ENCODE results near the gene SNRPB.

SNRPB gene

DNA sequence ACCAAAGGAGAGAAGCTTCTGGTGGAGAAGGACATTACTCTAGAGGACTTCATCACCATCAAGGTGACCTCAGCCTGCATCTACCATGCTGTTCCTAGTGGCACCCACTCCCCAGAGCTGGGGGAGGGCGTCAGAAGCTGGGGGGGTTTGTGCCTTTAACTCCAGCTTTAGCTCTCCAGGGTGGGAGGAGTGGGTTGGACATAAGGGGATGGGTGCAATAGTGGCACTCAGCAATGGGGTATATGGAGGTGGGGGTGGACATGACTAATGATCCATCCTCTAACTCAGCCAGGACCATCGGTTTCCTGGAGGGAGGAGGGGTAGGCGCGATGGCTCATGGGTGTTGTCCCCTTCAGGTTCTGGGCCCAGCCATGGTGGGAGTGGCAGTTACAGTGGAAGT is 40.1 kb downstream of the SNRPB start:
- H3K27me3 ChIP-seq (ENCODE audit: low read depth): no peaks in the 10 kb centered on the region; the same call in 1 of the 2 replicates
- H3K36me3 ChIP-seq (replicated peaks): no peaks in the 10 kb centered on the region
- no peaks in the 10 kb centered on the region for H3K4me1 ChIP-seq
- no peak overlapping the region for H3K4me3 ChIP-seq
- no peak for DNase-seq (ENCODE audit: low spot score in 2 of 2)
- in situ Hi-C loops (cut with MboI; ENCODE audit: low sequenced_read_pairs): loop anchor here (25.0 kb wide), 1 partner anchor 218 kb away; no protein-coding TSS in a partner anchor
- no peaks in the 10 kb centered on the region for H3K9me3 ChIP-seq

DNA sequence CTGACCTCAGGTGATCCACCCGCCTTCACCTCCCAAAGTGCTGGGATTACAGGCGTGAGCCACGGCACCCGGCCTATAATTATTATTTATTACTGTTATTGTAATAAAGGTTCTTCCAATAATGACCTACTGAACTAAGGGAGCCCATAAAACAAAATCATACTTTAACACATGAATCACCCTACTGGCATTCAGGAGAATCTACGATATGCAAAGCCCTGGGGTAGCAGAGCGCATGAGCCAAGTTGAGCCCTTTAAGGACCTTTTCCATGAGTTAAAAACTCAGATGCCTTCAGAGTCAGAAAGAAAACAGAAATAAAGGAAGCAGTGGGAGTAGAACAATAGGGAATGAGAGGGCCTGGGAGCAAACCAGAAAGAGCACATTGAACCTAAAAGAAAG is 41.5 kb downstream of the SNRPB start:
- no peak for DNase-seq (ENCODE audit: low spot score in 2 of 2)
- Histone ChIP-seq H3K4me3 (no peak overlapping the region), H3K36me3 (replicated peaks) (no peaks in the 10 kb centered on the region), H3K9me3 (no peaks in the 10 kb centered on the region), H3K4me1 (no peaks in the 10 kb centered on the region), H3K27me3 (ENCODE audit: low read depth) (no peaks in the 10 kb centered on the region; the same call in 1 of the 2 replicates)
- in situ Hi-C loops (cut with MboI; ENCODE audit: low sequenced_read_pairs): loop anchor here (25.0 kb wide), 1 partner anchor 217 kb away; no protein-coding TSS in a partner anchor

DNA sequence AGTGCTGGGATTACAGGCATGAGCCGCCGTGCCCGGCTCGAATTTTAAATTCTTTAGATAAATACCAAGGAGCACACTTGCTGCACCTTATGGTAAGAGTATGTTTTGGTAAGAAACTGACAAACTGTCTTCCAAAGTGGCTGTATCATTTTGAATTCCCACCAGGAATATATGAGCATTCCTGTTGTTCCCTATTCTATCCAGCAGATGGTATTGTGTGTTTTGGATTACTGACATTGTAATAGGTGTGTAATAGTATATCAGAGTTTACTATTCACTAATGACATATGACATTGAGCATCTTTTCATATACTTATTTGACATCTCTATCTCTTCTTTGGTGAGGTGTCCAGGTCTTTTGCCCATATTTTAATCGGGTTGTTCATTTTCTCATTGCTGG is 49.3 kb downstream of the SNRPB start:
- H3K27me3 ChIP-seq (ENCODE audit: low read depth): no peaks in the 10 kb centered on the region
- DNase-seq (ENCODE audit: low spot score in 2 of 2): peak in 1 of 2 experiments; percentile 10
- in situ Hi-C loops (cut with MboI; ENCODE audit: low sequenced_read_pairs): no loop called here

DNA sequence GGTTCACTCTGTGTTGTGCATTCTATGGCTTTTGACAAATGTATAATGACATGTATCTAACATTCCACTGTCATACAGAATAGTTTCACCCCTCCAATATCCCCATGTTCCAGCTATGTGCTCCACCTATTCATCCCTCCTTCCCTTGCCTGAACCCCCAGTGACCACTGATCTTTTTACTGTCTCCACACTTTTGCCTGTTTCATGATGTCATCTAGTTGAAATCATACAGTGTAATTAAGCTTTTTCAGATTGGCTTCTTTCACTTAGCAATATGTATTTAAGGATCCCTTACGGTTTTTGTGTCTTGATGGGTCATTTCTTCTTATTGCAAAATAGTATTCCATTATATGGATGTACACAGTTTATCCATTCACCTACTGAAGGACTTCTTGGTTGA is 50.1 kb downstream of the SNRPB start:
- Histone ChIP-seq H3K4me3 (no peak overlapping the region), H3K9me3 (no peaks in the 10 kb centered on the region), H3K4me1 (no peaks in the 10 kb centered on the region), H3K36me3 (replicated peaks) (no peaks in the 10 kb centered on the region), H3K27me3 (ENCODE audit: low read depth) (no peaks in the 10 kb centered on the region)
- in situ Hi-C loops (cut with MboI; ENCODE audit: low sequenced_read_pairs): no loop called here
- no peak for DNase-seq (ENCODE audit: low spot score in 2 of 2)

More for the DNA sequence above, 49.3 kb downstream of the SNRPB start:
- Histone ChIP-seq H3K4me3 (no peak overlapping the region), H3K4me1 (no peaks in the 10 kb centered on the region), H3K36me3 (replicated peaks) (no peaks in the 10 kb centered on the region), H3K9me3 (no peaks in the 10 kb centered on the region)

DNA sequence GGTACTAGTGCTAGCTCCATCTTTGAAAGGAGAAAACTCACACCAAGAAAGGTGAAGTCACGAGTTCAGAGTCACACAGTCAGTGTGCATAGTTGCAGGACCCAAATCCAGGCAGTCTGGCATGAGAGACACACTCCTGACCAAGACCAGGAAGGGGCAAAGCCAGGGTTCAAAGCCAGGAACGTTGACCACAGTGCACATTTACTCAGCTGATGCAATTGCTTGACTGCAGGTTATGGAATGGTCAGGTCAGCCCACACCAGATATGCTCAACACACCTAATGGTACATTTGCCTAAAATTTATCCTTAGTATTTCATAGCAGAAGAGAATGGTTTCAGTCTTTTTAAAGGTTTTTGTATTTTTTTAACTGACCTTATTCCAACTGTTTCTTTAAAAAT is 52.2 kb downstream of the SNRPB start:
- in situ Hi-C loops (cut with MboI; ENCODE audit: low sequenced_read_pairs): no loop called here
- no peak for DNase-seq (ENCODE audit: low spot score in 2 of 2)

DNA sequence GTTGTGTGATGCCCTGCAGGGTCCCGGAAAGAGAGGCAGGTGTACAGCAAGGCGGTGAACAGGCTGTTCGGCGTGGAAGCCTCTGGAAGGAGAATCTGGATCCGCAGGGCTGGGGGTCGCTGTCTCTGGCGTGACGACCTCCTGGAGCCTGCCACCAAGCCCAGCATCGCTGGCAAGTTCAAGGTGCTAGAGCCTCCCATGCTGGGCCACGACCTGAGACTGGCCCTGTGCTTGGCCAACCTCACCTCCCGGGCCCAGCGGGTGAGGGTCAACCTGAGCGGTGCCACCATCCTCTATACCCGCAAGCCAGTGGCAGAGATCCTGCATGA is 53.4 kb downstream of the SNRPB start:
- in situ Hi-C loops (cut with MboI; ENCODE audit: low sequenced_read_pairs): no loop called here
- Histone ChIP-seq H3K4me1 (no peaks in the 10 kb centered on the region), H3K27me3 (ENCODE audit: low read depth) (no peaks in the 10 kb centered on the region), H3K9me3 (no peaks in the 10 kb centered on the region), H3K36me3 (replicated peaks) (no peaks in the 10 kb centered on the region), H3K4me3 (no peak overlapping the region)
- no peak for DNase-seq (ENCODE audit: low spot score in 2 of 2)

More for the DNA sequence above, 52.2 kb downstream of the SNRPB start:
- Histone ChIP-seq H3K9me3 (no peaks in the 10 kb centered on the region), H3K4me3 (no peak overlapping the region), H3K27me3 (ENCODE audit: low read depth) (no peaks in the 10 kb centered on the region), H3K36me3 (replicated peaks) (no peaks in the 10 kb centered on the region), H3K4me1 (no peaks in the 10 kb centered on the region)

DNA sequence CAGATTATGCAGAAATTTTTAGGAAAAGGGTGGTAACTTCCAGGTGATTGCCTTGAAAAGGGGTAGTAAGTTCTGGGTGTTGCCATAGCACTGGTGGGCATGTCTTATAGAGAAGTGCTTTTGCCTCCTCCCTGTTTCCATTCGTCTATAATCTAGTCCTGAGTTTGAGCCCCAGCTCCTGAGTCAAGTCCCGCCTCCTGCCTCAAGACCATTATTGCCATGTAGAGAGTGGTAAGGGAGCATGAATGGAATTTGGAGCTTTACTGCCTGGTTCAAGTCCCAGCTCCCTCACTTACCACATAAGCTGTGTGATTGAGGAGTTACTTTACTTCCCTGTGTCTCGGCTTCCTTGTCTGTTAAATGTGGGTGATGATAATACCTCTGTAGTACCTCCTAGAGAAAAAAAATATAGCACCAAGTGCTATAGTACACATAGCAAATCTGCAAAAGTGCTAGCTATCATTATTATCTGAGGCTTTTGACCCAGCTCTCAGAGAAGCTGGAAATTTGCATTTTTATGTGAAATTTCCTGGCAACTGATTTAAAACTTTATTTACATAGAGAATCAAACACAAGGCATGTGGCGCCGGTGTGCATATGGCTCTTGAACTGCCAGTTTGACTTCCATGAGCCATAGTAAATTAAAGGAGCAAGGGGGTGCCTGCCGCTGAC is 53.9 kb downstream of the SNRPB start:
- no peaks in the 10 kb centered on the region for H3K4me1 ChIP-seq
- no peaks in the 10 kb centered on the region for H3K9me3 ChIP-seq
- no peaks in the 10 kb centered on the region for H3K27me3 ChIP-seq (ENCODE audit: low read depth)
- H3K4me3 ChIP-seq: no peak overlapping the region
- H3K36me3 ChIP-seq (replicated peaks): no peaks in the 10 kb centered on the region
- no peak for DNase-seq (ENCODE audit: low spot score in 2 of 2)
- in situ Hi-C loops (cut with MboI; ENCODE audit: low sequenced_read_pairs): no loop called here

All from HAP-1 (cell line).